ENCODE measurements around the gene TTC34. TPM values are rescaled to one million over a fixed set of nuclear protein-coding genes. Genes with fewer than 3 reads are reported as not detected.

The TTC34 gene
- total and polyA plus RNA-seq, 9 of the 15 experiments (the other 6 are each of a cell fraction or from before 2014, with no cell fraction given): 0.03 to 0.38 (median 0.05) TPM; not detected in 2

- H3K27me3 ChIP-seq (ENCODE audit: control insufficient read depth in 2 of 2, insufficient read depth in 2 of 2, low read length in 2 of 2): peaks cover 2 to 31% of the 10 kb centered on the region in 2 experiments; a peak in 4 of 5 replicates
Measured at GRCh38 chr1:2623571-2624337, 177.7 kb downstream of the TTC34 start.

More at GRCh38 chr1:2623571-2624337, 177.7 kb downstream of the TTC34 start:
- CTCF ChIA-PET (ENCODE audit: low intra/inter-chr PET ratio): no interaction called here
- 7% methylated on average over 12 of the region's 12 CpGs for WGBS (ENCODE audit: insufficient coverage, low coverage, missing lambda C conversion rate)
- intact Hi-C loops (cut with micrococcal nuclease): no loop called here
- Histone ChIP-seq H4K20me1 (replicated peaks; ENCODE audit: control insufficient read depth, insufficient read depth, low read length) (no peaks in the 10 kb centered on the region), H3K4me2 (ENCODE audit: insufficient read depth, low read length) (no peak overlapping the region), H3K27ac (ENCODE audit: extremely low read depth, low read depth, low read length) (no peak overlapping the region), H3K36me3 (ENCODE audit: control insufficient read depth, insufficient read depth, low read length) (no peaks in the 10 kb centered on the region), H3K9ac (ENCODE audit: insufficient read depth in 1 of 2, low read depth in 2 of 2, low read length in 2 of 2) (no peak overlapping the region), H3K4me1 (replicated peaks in 1 of 2; ENCODE audit: control insufficient read depth in 2 of 2, insufficient read depth in 2 of 2, low read length in 2 of 2) (peaks cover 4% of the 10 kb centered on the region in 2 experiments; a peak in 3 of 5 replicates), H3K79me2 (ENCODE audit: control insufficient read depth, insufficient read depth, low read length) (no peaks in the 10 kb centered on the region), H2AFZ (ENCODE audit: low read depth, low read length) (no peak overlapping the region), H3K9me3 (replicated peaks; ENCODE audit: control insufficient read depth, insufficient read depth, low read depth, low read length) (no peaks in the 10 kb centered on the region), H3K4me3 (no peak overlapping the region), H3K9me1 (ENCODE audit: control insufficient read depth, insufficient read depth, low read length) (no peaks in the 10 kb centered on the region)
- ATAC-seq (no peak; the same call in 2 of the 3 replicates), DNase-seq (ENCODE audit: extremely low read depth in 1 of 4, low spot score in 3 of 4) (no peak), FAIRE-seq (no peak)
- TF ChIP-seq ETS1 (conservative IDR thresholded peaks at IDR 0.05; ENCODE audit: control insufficient read depth, low read depth, low read length) (no peak), CBFA2T2 (conservative IDR thresholded peaks at IDR 0.05) (no peak), TBP (optimal IDR thresholded peaks at IDR 0.05; ENCODE audit: low read depth, low read length) (no peak), ZNF253 (CRISPR knock-in tag; conservative IDR thresholded peaks at IDR 0.05) (no peak), NFIC (IDR thresholded peaks at IDR 0.05) (no peak)
- no TSS peak for BruUV-seq (replicated peaks)
- in situ Hi-C loops (cut with MboI): no loop called here
- POLR2A ChIA-PET: interaction anchor here (0.7 kb wide), 1 partner anchor 22 kb away, joined by 3 read pairs; no protein-coding TSS in a partner anchor
